Measurements from ENCODE around the gene TWF1. TPM values are rescaled to one million over a fixed set of nuclear protein-coding genes. Genes with fewer than 3 reads are reported as not detected.
"Not testable (repeated sequence)": the region's sequence is repeated elsewhere in the genome, so short reads cannot be mapped to it uniquely, and the experiment has no call there.

TWF1 gene
- total RNA-seq, 1 experiment from 2014 or later: 67.4 TPM

- no peak for TF ChIP-seq CTCF (IDR thresholded peaks at IDR 0.05; ENCODE audit: unreplicated experiment)
- BruUV-seq (replicated peaks): TSS peak; percentile 44
- no peaks in the 10 kb centered on the region for H3K27me3 Mint-ChIP-seq (ENCODE audit: unreplicated experiment)
- H3K4me3 Mint-ChIP-seq (ENCODE audit: low read depth, unreplicated experiment): peak within 1 kb of the TSS; percentile 81
- CTCF ChIA-PET: interaction anchor here (0.7 kb wide), 1 partner anchor 796 kb away, joined by 6 read pairs; no protein-coding TSS in a partner anchor
- H3K9me3 Mint-ChIP-seq (ENCODE audit: low read depth, unreplicated experiment): peaks cover 3% of the 10 kb centered on the region
- peaks cover 30% of the 10 kb centered on the region for H3K36me3 Mint-ChIP-seq (ENCODE audit: insufficient read depth, unreplicated experiment)
- peak; percentile 83 for DNase-seq
- H3K27ac Mint-ChIP-seq (ENCODE audit: unreplicated experiment): peak within 1 kb of the TSS; percentile 74
- H3K4me1 Mint-ChIP-seq (ENCODE audit: low read depth, unreplicated experiment): peaks cover 30% of the 10 kb centered on the region
- intact Hi-C loops (cut with micrococcal nuclease; ENCODE audit: unreplicated experiment): no loop called here
Measured at GRCh38 chr12:43758728-43759563, 47.2 kb downstream of the TWF1 start, which contains the start of the genes IRAK4 and PUS7L. IRAK4 (plus strand) TSS chr12:43758951; CDS start chr12:43768112, 9,161 bp downstream. PUS7L (minus strand) TSS chr12:43758790; CDS start chr12:43755245, 3,545 bp downstream.

- TSS peak; percentile 80 for BruUV-seq (replicated peaks)
- TF ChIP-seq CTCF (IDR thresholded peaks at IDR 0.05; ENCODE audit: unreplicated experiment): no peak
- CTCF ChIA-PET: interaction anchor here (0.7 kb wide), 1 partner anchor 797 kb away, joined by 6 read pairs; no protein-coding TSS in a partner anchor
- Mint-ChIP-seq H3K4me3 (ENCODE audit: low read depth, unreplicated experiment) (peak overlapping the region; percentile 81), H3K9me3 (ENCODE audit: low read depth, unreplicated experiment) (peaks cover 3% of the 10 kb centered on the region), H3K36me3 (ENCODE audit: insufficient read depth, unreplicated experiment) (peaks cover 30% of the 10 kb centered on the region), H3K4me1 (ENCODE audit: low read depth, unreplicated experiment) (peaks cover 30% of the 10 kb centered on the region), H3K27me3 (ENCODE audit: unreplicated experiment) (no peaks in the 10 kb centered on the region), H3K27ac (ENCODE audit: unreplicated experiment) (peak overlapping the region; percentile 74)
- peak; percentile 19 for DNase-seq
- intact Hi-C loops (cut with micrococcal nuclease; ENCODE audit: unreplicated experiment): no loop called here
Measured at GRCh38 chr12:43758247-43758727, 47.8 kb downstream of the TWF1 start.

- peaks cover 3% of the 10 kb centered on the region for H3K9me3 Mint-ChIP-seq (ENCODE audit: low read depth, unreplicated experiment)
- H3K27ac Mint-ChIP-seq (ENCODE audit: unreplicated experiment): no peak overlapping the region
- H3K36me3 Mint-ChIP-seq (ENCODE audit: insufficient read depth, unreplicated experiment): peaks cover 16% of the 10 kb centered on the region
- no peak for DNase-seq
- intact Hi-C loops (cut with micrococcal nuclease; ENCODE audit: unreplicated experiment): no loop called here
- H3K4me1 Mint-ChIP-seq (ENCODE audit: low read depth, unreplicated experiment): peaks cover 19% of the 10 kb centered on the region
- CTCF ChIA-PET: no interaction called here
- BruUV-seq (replicated peaks): no TSS peak
- H3K4me3 Mint-ChIP-seq (ENCODE audit: low read depth, unreplicated experiment): no peak overlapping the region
- no peak for TF ChIP-seq CTCF (IDR thresholded peaks at IDR 0.05; ENCODE audit: unreplicated experiment)
- no peaks in the 10 kb centered on the region for H3K27me3 Mint-ChIP-seq (ENCODE audit: unreplicated experiment)
Measured at GRCh38 chr12:43754015-43754414, 52.1 kb downstream of the TWF1 start.

- CTCF ChIA-PET; intact Hi-C loops (cut with micrococcal nuclease; ENCODE audit: unreplicated experiment); H3K4me1 Mint-ChIP-seq (ENCODE audit: low read depth, unreplicated experiment); H3K27me3 Mint-ChIP-seq (ENCODE audit: unreplicated experiment); H3K9me3 Mint-ChIP-seq (ENCODE audit: low read depth, unreplicated experiment); H3K27ac Mint-ChIP-seq (ENCODE audit: unreplicated experiment); H3K36me3 Mint-ChIP-seq (ENCODE audit: insufficient read depth, unreplicated experiment); BruUV-seq (replicated peaks); H3K4me3 Mint-ChIP-seq (ENCODE audit: low read depth, unreplicated experiment); DNase-seq: not testable (repeated sequence)
Measured at GRCh38 chr12:43751360-43751759, 54.8 kb downstream of the TWF1 start.

Measured in Calu3 (cell line).